K562 (cell line): ENCODE measurements around the gene IKBKG. TPM values are rescaled to one million over a fixed set of nuclear protein-coding genes. Genes with fewer than 3 reads are reported as not detected.

Experiments
- ATAC-seq: fragments of 200-7000 bp; cut with Tn5 transposase; 3 replicates; pipeline ENCODE4 v1.9.1; 2020; ENCODE audit warnings: moderate library complexity
- BruUV-seq: library from RNA; stranded (reverse); fragments of 400-500 nt; replicated peaks from 2 replicates; lab custom pipeline; 2021; lab: Mats Ljungman, UMichigan
- CTCF ChIA-PET: fragments of 300-600 bp; formaldehyde crosslinking; extraction: SDS; loops from one replicate; lab custom pipeline; 2021; ENCODE audit warnings: low intra/inter-chr PET ratio; lab: Yijun Ruan, JAX
- POLR2A ChIA-PET: fragments of 300-600, 350-650 bp; sonication (Branson Sonifier 250); formaldehyde crosslinking; extraction: SDS; loops from one replicate; lab custom pipeline; 2021; ENCODE audit warnings: antibody characterized with exemption, inconsistent platforms; lab: Yijun Ruan, JAX
- DNase-seq, 4 experiments: peaks; one replicate each; pipeline versions ENCODE4 v3.0.0 to v3.0.0-alpha.2; 2011 to 2018; ENCODE audit warnings: low spot score in 3 of 4, mixed read lengths in 3 of 4; ENCODE audit errors: extremely low read depth in 1 of 4
- FAIRE-seq: peaks from 2 replicates; lab custom pipeline; 2011; peaks lifted over from hg19 to GRCh38; lab: Jason Lieb, UNC
- H2AFZ ChIP-seq: 2 replicates; pipeline ENCODE4 v1.6.0; 2011; ENCODE audit warnings: low read depth, low read length, control low read depth, inconsistent platforms
- H3K27ac ChIP-seq: fragments of 200-600 bp; 3 replicates; pipeline ENCODE4 v1.8.0; 2011; ENCODE audit warnings: low read depth, mild to moderate bottlenecking, control low read depth, inconsistent platforms, low read length, moderate library complexity, mixed read lengths; ENCODE audit errors: extremely low read depth
- H3K27me3 ChIP-seq, 2 experiments: fragments of 300-600 bp in 1 of 2; 2 replicates in 1 of 2; 3 replicates in 1 of 2; pipeline versions ENCODE4 v1.6.0 to v1.8.0; 2011; ENCODE audit warnings: inconsistent platforms in 2 of 2, low read length in 2 of 2, mild to moderate bottlenecking in 1 of 2, mixed read lengths in 1 of 2, moderate library complexity in 1 of 2; ENCODE audit not compliant: control insufficient read depth in 2 of 2, insufficient read depth in 2 of 2
- H3K36me3 ChIP-seq: fragments of 300-600 bp; 3 replicates; pipeline ENCODE4 v1.8.0; 2011; ENCODE audit warnings: mild to moderate bottlenecking, low read length, inconsistent platforms; ENCODE audit not compliant: control insufficient read depth, insufficient read depth
- H3K4me1 ChIP-seq, 2 experiments: fragments of 200-600 bp in 1 of 2; replicated peaks in 1 of 2; 2 replicates in 1 of 2; 3 replicates in 1 of 2; pipeline versions ENCODE4 v1.5.1 to v1.8.0; 2011; ENCODE audit warnings: inconsistent platforms in 2 of 2, low read length in 2 of 2, mild to moderate bottlenecking in 1 of 2, mixed read lengths in 1 of 2, moderate library complexity in 1 of 2; ENCODE audit not compliant: control insufficient read depth in 2 of 2, insufficient read depth in 2 of 2
- H3K4me2 ChIP-seq: 2 replicates; pipeline ENCODE4 v1.6.1; 2011; ENCODE audit warnings: low read length, control low read depth, inconsistent platforms, mixed read lengths; ENCODE audit not compliant: insufficient read depth
- H3K4me3 ChIP-seq: fragments of 200-600 bp; sonication (generic), shearing (Covaris generic); 2 replicates; pipeline ENCODE4 v1.5.1; 2016; ENCODE audit warnings: control low read depth, inconsistent platforms
- H3K79me2 ChIP-seq: fragments of 200-600 bp; 3 replicates; pipeline ENCODE4 v1.8.0; 2011; ENCODE audit warnings: low read length, inconsistent platforms; ENCODE audit not compliant: control insufficient read depth, insufficient read depth
- H3K9ac ChIP-seq, 2 experiments: 2 replicates each; pipeline versions ENCODE4 v1.6.0 to v1.6.1; 2011; ENCODE audit warnings: low read depth in 2 of 2, low read length in 2 of 2, control low read depth in 1 of 2, inconsistent platforms in 1 of 2, mild to moderate bottlenecking in 1 of 2, mixed read lengths in 1 of 2; ENCODE audit not compliant: insufficient read depth in 1 of 2
- H3K9me1 ChIP-seq: one replicate; pipeline ENCODE4 v1.6.0; 2011; ENCODE audit warnings: inconsistent platforms, mild to moderate bottlenecking, low read length, moderate library complexity; ENCODE audit not compliant: control insufficient read depth, insufficient read depth
- H3K9me3 ChIP-seq: replicated peaks from 2 replicates; pipeline ENCODE4 v1.5.1; 2011; ENCODE audit warnings: low read depth, low read length, inconsistent platforms; ENCODE audit not compliant: control insufficient read depth, insufficient read depth
- H4K20me1 ChIP-seq: replicated peaks from 2 replicates; pipeline ENCODE4 v1.6.1; 2011; ENCODE audit warnings: low read length, inconsistent platforms, mixed read lengths; ENCODE audit not compliant: control insufficient read depth, insufficient read depth
- CBFB ChIP-seq: sonication (generic); formaldehyde crosslinking; IDR thresholded peaks from 2 replicates; pipeline ENCODE4 v1.4.0; 2020; ENCODE audit warnings: mild to moderate bottlenecking, missing genetic modification reagents
- MBD2 ChIP-seq: sonication (generic); IDR thresholded peaks from 2 replicates; pipeline ENCODE4 v1.6.1; 2016; ENCODE audit warnings: low read depth, borderline replicate concordance
- POLR2A ChIP-seq: fragments of 450-650 bp; conservative IDR thresholded peaks from 2 replicates; pipeline ENCODE4 v1.6.1; 2016
- POLR2G ChIP-seq: fragments of 200-400 bp; formaldehyde crosslinking; IDR thresholded peaks from 2 replicates; pipeline ENCODE4 v1.6.1; 2017; ENCODE audit warnings: low read depth, mild to moderate bottlenecking, antibody characterized with exemption, low read length, moderate library complexity
- RBFOX2 ChIP-seq: fragments of 200-400 bp; formaldehyde crosslinking; IDR thresholded peaks from 2 replicates; pipeline ENCODE4 v1.6.1; 2017; ENCODE audit warnings: low read depth, mild to moderate bottlenecking, low read length, moderate library complexity
- SUPT5H ChIP-seq: fragments of 450-650 bp; IDR thresholded peaks from 2 replicates; pipeline ENCODE4 v1.6.1; 2016
- ZSCAN29 ChIP-seq: fragments of 450-650 bp; IDR thresholded peaks from 2 replicates; pipeline ENCODE4 v1.6.1; 2017
- WGBS: fragments of 100-300 bp; shearing (Covaris generic); methylation state at CpG from one replicate; pipeline ENCODE4 v1.1.6; 2016; ENCODE audit warnings: low coverage, mixed read lengths; ENCODE audit not compliant: insufficient coverage; ENCODE audit errors: missing lambda C conversion rate; 5-methylcytosine and 5-hydroxymethylcytosine counted together
- in situ Hi-C: fragments of 300-500 bp; cut with MboI; formaldehyde crosslinking; loops from 4 replicates; pipeline ENCODE4 v1.15.0; 2018; ENCODE audit warnings: inconsistent platforms, mixed read lengths
- intact Hi-C: fragments of 100-400 bp; cut with micrococcal nuclease; formaldehyde crosslinking; loops from 2 replicates; pipeline ENCODE4 v1.14.2; 2022
- polyA plus RNA-seq, 8 experiments: library from polyadenylated mRNA; depleted of rRNA in 4 of 8; stranded (reverse) in 5 of 8; unstranded in 3 of 8; fragments of >200 nt; fragmentation: Nextera tagmentation in 2 of 8; fragmentation: Illumina TruSeq in 1 of 8; extraction: Ambion mirVana in 2 of 8; extraction: Trizol in 1 of 8; gene quantifications; 2 replicates each; pipeline versions ENCODE4 v1.2.1 to v1.2.3, GENCODE V29; 2011 to 2014; ENCODE audit warnings: inconsistent platforms in 1 of 8, missing spikeins in 1 of 8
- total RNA-seq, 7 experiments: library from RNA; depleted of rRNA in 6 of 7; stranded (reverse); fragments of >200 nt in 6 of 7; fragmentation: Illumina TruSeq in 2 of 7; extraction: Trizol in 2 of 7; gene quantifications; 2 replicates each; pipeline versions ENCODE4 v1.2.1 to v1.2.3, GENCODE V29; 2011 to 2021; ENCODE audit warnings: low replicate concordance in 1 of 7
- TF ChIP-seq, protein P1 (sequence below): fragments of 200-800 bp; sonication (Bioruptor generic); IDR thresholded peaks from 2 replicates; pipeline ENCODE4 v1.6.1; 2017; ENCODE audit warnings: missing genetic modification characterization, missing compliant biosample characterization

The IKBKG gene
- total and polyA plus RNA-seq, 9 of the 15 experiments (the other 6 are each of a cell fraction or from before 2014, with no cell fraction given) = 0.68 to 60.0 (median 21.9) TPM

DNA sequence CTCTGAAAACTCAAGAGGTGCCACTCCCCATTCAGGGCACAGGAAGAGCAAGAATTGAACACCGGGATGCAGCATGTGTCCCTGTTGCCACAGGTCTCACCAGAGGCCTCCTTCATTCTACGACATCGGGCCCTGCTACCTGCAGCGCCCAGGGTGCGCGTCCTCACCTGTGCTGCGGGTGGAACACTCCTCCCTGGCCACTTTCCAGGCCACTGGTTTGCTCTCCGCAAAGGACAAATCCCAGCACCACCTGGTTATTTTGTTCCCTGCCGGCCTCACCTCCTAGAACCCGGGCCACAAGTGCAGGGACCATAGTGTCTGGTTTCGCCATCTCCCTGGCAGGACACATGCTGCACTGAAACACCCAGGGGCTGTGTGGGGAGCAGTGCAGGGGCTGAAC lies 17.1 kb upstream of the IKBKG start:
- Histone ChIP-seq H3K4me2 (no peak overlapping the region), H2AFZ (no peak overlapping the region), H3K4me1 (peaks cover 11 to 37% of the 10 kb centered on the region in 2 experiments; a peak in 4 of 5 replicates), H3K36me3 (peaks cover 46% of the 10 kb centered on the region; the same call in 2 of the 3 replicates)
- no peak for FAIRE-seq
- POLR2A ChIA-PET = interaction anchor here (1.1 kb wide), 1 partner anchor 132 kb away, joined by 4 read pairs; the partner anchor contains the start of gene RPL10
- intact Hi-C loops (no loop called here), in situ Hi-C loops (loop anchor here (10.0 to 25.0 kb wide), 3 partner anchors 125 to 368 kb away; partner anchors contain the start of genes DNASE1L1, EMD and FLNA)
- TF ChIP-seq SUPT5H (peak; percentile 3; the same call in 1 of the 2 replicates), MBD2 (no peak), POLR2A (peak; percentile 4; the same call in 1 of the 2 replicates), RBFOX2 (peak; percentile 46; the same call in 1 of the 2 replicates), POLR2G (peak; percentile 67), ZSCAN29 (no peak), CBFB (CRISPR knock-in tag) (no peak)
- TF ChIP-seq, protein P1, sequence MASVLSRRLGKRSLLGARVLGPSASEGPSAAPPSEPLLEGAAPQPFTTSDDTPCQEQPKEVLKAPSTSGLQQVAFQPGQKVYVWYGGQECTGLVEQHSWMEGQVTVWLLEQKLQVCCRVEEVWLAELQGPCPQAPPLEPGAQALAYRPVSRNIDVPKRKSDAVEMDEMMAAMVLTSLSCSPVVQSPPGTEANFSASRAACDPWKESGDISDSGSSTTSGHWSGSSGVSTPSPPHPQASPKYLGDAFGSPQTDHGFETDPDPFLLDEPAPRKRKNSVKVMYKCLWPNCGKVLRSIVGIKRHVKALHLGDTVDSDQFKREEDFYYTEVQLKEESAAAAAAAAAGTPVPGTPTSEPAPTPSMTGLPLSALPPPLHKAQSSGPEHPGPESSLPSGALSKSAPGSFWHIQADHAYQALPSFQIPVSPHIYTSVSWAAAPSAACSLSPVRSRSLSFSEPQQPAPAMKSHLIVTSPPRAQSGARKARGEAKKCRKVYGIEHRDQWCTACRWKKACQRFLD (CRISPR knock-in tag) = no peak
- TF ChIP-seq, all 486 proteins: peak for 4
- DNase-seq = no peak
- CTCF ChIA-PET = no interaction called here
- no TSS peak for BruUV-seq
- no peak for ATAC-seq
- Histone ChIP-seq H3K27me3 (no peaks in the 10 kb centered on the region), H3K27ac (no peak overlapping the region), H3K9me1 (no peaks in the 10 kb centered on the region), H3K9me3 (no peaks in the 10 kb centered on the region), H4K20me1 (no peaks in the 10 kb centered on the region), H3K9ac (peak overlapping the region in 1 of 2 experiments; percentile 69; a peak in 2 of 4 replicates), H3K4me3 (no peak overlapping the region), H3K79me2 (peaks cover 5% of the 10 kb centered on the region; the same call in 2 of the 3 replicates)
- 86% methylated on average over 5 of the region's 11 CpGs for WGBS
